Measurements from ENCODE around the gene PHYH.

GRCh38 chr10:13340068-13340467 lies 40.2 kb upstream of the PHYH start:
- TF ChIP-seq ATF2 (CRISPR knock-in tag; IDR thresholded peaks at IDR 0.05; ENCODE audit: borderline replicate concordance, low read depth) (no peak), CREM (CRISPR knock-in tag; IDR thresholded peaks at IDR 0.05) (no peak), CTCF (IDR thresholded peaks at IDR 0.05) (no peak), JAZF1 (CRISPR knock-in tag; IDR thresholded peaks at IDR 0.05) (no peak), ZBTB43 (CRISPR knock-in tag; IDR thresholded peaks at IDR 0.05) (no peak), ZBTB21 (CRISPR knock-in tag; IDR thresholded peaks at IDR 0.05; ENCODE audit: borderline replicate concordance) (no peak), ZNF219 (CRISPR knock-in tag; IDR thresholded peaks at IDR 0.05; ENCODE audit: borderline replicate concordance) (no peak), NFYB (CRISPR knock-in tag; conservative IDR thresholded peaks at IDR 0.05; ENCODE audit: low read depth) (no peak), NR2C2 (CRISPR knock-in tag; IDR thresholded peaks at IDR 0.05) (no peak), ESRRA (CRISPR knock-in tag; IDR thresholded peaks at IDR 0.05; ENCODE audit: borderline replicate concordance) (no peak), NFE2L1 (CRISPR knock-in tag; IDR thresholded peaks at IDR 0.05) (no peak), ZNF263 (CRISPR knock-in tag; IDR thresholded peaks at IDR 0.05; ENCODE audit: low read depth) (no peak), E2F4 (CRISPR knock-in tag; IDR thresholded peaks at IDR 0.05; ENCODE audit: borderline replicate concordance, low read depth) (no peak), ZNF121 (CRISPR knock-in tag; IDR thresholded peaks at IDR 0.05) (no peak)

Data from WTC11 (cell line).